ENCODE results near the gene PLCL2. TPM values are rescaled to one million over a fixed set of nuclear protein-coding genes. Genes with fewer than 3 reads are reported as not detected.

The PLCL2 gene
- total RNA-seq, 1 donor from 2014 or later, result 2.5 TPM

GRCh38 chr3:16885593-16886302 is 993 bp downstream of the PLCL2 start:
- peaks cover 2% of the 10 kb centered on the region for H3K27me3 ChIP-seq (ENCODE audit: control insufficient read depth, insufficient read depth, low read length)
- no peaks in the 10 kb centered on the region for H3K36me3 ChIP-seq (ENCODE audit: control insufficient read depth, insufficient read depth, low read length)
- no peak for DNase-seq (ENCODE audit: low read depth)
- TF ChIP-seq, protein P1, sequence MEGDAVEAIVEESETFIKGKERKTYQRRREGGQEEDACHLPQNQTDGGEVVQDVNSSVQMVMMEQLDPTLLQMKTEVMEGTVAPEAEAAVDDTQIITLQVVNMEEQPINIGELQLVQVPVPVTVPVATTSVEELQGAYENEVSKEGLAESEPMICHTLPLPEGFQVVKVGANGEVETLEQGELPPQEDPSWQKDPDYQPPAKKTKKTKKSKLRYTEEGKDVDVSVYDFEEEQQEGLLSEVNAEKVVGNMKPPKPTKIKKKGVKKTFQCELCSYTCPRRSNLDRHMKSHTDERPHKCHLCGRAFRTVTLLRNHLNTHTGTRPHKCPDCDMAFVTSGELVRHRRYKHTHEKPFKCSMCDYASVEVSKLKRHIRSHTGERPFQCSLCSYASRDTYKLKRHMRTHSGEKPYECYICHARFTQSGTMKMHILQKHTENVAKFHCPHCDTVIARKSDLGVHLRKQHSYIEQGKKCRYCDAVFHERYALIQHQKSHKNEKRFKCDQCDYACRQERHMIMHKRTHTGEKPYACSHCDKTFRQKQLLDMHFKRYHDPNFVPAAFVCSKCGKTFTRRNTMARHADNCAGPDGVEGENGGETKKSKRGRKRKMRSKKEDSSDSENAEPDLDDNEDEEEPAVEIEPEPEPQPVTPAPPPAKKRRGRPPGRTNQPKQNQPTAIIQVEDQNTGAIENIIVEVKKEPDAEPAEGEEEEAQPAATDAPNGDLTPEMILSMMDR (IDR thresholded peaks at IDR 0.05; ENCODE audit: insufficient read depth, low read length, poor library complexity, severe bottlenecking), result no peak
- H3K4me3 ChIP-seq (ENCODE audit: low read depth, low read length), result peak overlapping the region; percentile 63

GRCh38 chr3:16886303-16886683 is 1.5 kb downstream of the PLCL2 start:
- H3K27me3 ChIP-seq (ENCODE audit: control insufficient read depth, insufficient read depth, low read length), result peaks cover 2% of the 10 kb centered on the region
- no peak for DNase-seq (ENCODE audit: low read depth)
- no peaks in the 10 kb centered on the region for H3K36me3 ChIP-seq (ENCODE audit: control insufficient read depth, insufficient read depth, low read length)
- H3K4me3 ChIP-seq (ENCODE audit: low read depth, low read length), result no peak overlapping the region
- TF ChIP-seq, protein P1 (IDR thresholded peaks at IDR 0.05; ENCODE audit: insufficient read depth, low read length, poor library complexity, severe bottlenecking), result no peak

DNA sequence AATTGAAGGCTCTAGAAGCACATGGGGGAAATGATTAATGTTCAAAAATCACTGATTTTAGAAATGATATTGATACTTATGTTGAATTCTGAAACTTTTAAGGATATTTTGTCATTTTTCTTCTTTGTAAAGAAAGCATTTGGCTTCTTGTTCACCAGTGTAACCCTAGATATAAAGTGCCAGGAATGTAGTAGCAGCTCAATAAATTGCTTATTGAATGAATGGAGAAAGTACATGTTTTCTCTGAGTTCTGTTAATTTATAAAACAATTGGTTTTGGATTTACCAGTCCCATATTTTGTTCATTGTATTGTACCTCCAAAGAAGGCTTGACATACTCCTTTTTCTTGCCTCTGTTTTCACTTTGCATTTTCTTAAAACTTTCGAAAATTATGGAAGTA is 2.4 kb downstream of the PLCL2 start:
- no peak for DNase-seq (ENCODE audit: low read depth)
- Histone ChIP-seq H3K36me3 (ENCODE audit: control insufficient read depth, insufficient read depth, low read length) (no peaks in the 10 kb centered on the region), H3K4me3 (ENCODE audit: low read depth, low read length) (no peak overlapping the region), H3K27me3 (ENCODE audit: control insufficient read depth, insufficient read depth, low read length) (peaks cover 2% of the 10 kb centered on the region)
- TF ChIP-seq, protein P1 (IDR thresholded peaks at IDR 0.05; ENCODE audit: insufficient read depth, low read length, poor library complexity, severe bottlenecking), result no peak

DNA sequence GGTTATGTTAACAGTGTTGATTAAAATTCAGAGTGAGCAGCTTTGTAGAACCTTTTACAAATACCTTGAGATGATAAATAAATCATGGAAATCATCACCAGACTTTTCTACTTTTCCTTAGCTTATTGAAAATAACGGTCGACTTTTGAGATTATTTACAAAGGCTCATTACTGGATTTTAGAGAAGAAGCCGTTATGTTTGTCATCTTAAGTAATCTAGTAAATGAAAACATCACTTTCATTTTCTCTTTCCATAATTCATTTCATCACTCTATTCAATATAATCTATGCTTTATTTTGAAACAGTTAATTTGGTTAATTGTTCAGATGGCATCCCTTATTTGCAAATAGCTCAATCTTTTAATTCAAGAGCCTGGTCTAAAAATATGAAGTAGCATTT is 3.6 kb downstream of the PLCL2 start:
- H3K27me3 ChIP-seq (ENCODE audit: control insufficient read depth, insufficient read depth, low read length), result peaks cover 2% of the 10 kb centered on the region
- H3K4me3 ChIP-seq (ENCODE audit: low read depth, low read length), result no peak overlapping the region
- H3K36me3 ChIP-seq (ENCODE audit: control insufficient read depth, insufficient read depth, low read length), result no peaks in the 10 kb centered on the region
- TF ChIP-seq, protein P1 (IDR thresholded peaks at IDR 0.05; ENCODE audit: insufficient read depth, low read length, poor library complexity, severe bottlenecking), result no peak
- no peak for DNase-seq (ENCODE audit: low read depth)

DNA sequence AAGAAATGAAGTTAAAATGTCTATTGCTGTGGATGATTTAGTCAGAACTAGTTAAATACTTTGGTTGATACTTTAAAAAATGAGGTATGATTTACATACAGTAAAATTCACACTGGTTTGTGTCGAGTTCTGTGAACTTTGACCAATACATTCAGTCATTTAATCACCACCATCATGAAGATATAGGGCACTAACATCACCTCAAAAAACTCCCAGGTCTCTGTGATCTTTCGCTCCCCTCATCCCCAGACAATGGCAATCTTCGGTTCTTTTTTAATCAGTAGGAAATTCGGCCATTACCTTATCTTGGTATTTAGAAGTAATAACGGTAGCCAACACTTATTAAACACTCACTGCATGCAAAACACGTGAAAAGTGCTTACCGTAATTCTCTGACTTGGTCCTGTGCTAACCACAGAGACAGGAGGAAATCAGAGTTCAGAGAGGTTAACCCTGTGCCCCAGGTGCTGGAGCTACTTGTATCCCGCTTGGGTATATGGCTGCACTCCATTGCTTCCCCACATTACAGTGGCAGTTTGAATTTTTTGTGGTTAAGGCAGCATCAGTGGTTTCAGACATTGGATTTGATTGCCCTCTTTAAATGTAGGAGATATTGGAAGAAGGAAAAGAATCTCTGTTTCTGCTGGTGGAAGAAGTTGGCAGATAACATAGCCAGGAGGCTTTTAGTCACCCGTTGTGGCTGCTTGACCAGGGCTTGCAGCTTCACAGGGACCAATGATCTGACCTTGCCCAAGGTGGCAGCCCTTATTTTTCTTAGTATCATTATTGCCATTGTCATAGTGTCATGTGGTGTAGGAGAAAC is 4.2 kb downstream of the PLCL2 start:
- no peaks in the 10 kb centered on the region for H3K36me3 ChIP-seq (ENCODE audit: control insufficient read depth, insufficient read depth, low read length)
- DNase-seq (ENCODE audit: low read depth), result no peak
- TF ChIP-seq, protein P1 (IDR thresholded peaks at IDR 0.05; ENCODE audit: insufficient read depth, low read length, poor library complexity, severe bottlenecking), result no peak
- no peak overlapping the region for H3K4me3 ChIP-seq (ENCODE audit: low read depth, low read length)
- no peaks in the 10 kb centered on the region for H3K27me3 ChIP-seq (ENCODE audit: control insufficient read depth, insufficient read depth, low read length)
